HG03571 (cell line): ENCODE measurements around the gene CCDC180.
A peak's percentile ranks its signal among the peaks of the same experiment; 100 is the strongest.
"Not testable (repeated sequence)": the region's sequence is repeated elsewhere in the genome, so short reads cannot be mapped to it uniquely, and the experiment has no call there.

Experiments used
- ATAC-seq: cut with Tn5 transposase; IDR thresholded peaks from one replicate; pipeline ENCODE4 v1.9.1; 2021; ENCODE audit not compliant: unreplicated experiment

The CCDC180 gene

DNA sequence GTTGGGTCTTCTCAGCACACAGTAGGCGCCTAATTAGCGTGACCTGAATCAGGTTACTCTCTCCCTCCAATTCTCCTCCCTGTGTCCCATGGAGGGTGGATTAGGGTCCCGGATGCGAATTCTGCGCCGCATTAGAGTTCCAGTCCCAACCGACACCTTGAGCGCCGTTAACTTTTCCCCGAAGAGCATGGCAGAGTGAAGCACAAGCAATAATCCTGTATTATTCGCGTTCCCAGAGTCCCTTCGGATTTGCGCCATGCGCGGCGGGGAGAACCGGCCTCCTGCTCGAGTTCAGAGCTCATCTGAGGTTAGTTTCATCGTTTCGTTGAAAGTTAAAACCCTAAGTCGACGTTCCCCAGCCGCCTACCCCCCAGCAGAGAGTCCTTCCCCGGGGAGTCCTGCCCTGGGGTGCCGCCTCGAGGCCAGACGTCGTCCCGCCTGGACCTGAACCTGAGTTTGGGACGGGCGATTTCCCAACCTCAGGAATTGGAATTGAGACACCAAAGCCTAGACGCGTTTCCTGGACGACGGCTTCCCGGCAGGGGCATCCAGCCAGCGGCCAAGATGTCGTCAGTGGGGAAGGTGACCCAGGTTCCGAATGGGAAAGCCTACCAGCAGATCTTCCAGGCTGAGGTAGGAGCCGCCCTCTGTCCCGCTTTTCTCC is at the start of gene CCDC180:
Gene CCDC180, plus strand, starts transcription at position 160 of the 664 bp plus-strand sequence. Its CDS starts 405 bp downstream, at position 565.
- no peak for ATAC-seq

DNA sequence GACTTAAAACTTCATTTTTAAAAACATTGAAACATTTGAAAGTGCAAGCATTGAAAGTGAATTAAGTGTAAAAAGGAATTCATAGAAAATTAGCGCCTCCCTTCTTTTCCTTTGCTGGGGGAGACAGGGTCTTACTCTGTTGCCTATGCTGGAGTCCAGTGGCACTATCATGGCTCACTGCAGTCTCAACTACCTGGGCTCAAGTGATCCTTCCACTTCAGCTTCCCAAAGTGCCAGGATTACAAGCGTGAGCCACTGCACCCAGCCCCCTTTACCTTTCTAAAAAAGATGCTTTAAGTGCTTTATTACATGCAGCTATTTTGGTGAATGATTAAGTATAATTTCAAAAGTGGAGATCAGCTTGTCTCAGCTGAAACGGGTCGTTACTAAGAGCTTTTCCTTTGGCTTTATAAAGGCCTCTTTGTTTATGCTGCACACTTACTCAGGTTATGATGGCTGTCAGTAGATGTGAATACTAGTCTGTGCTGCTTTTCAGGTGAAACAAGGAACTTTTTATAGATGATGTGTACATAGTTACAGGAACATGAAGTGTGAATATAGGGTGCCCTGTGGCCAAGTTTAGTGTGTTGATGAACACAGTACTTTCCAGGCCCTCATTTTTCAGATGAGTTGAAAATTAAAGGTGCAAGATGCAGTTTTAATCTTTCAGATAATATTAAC is 47.5 kb upstream of the CCDC180 start:
- not testable (repeated sequence) for ATAC-seq

DNA sequence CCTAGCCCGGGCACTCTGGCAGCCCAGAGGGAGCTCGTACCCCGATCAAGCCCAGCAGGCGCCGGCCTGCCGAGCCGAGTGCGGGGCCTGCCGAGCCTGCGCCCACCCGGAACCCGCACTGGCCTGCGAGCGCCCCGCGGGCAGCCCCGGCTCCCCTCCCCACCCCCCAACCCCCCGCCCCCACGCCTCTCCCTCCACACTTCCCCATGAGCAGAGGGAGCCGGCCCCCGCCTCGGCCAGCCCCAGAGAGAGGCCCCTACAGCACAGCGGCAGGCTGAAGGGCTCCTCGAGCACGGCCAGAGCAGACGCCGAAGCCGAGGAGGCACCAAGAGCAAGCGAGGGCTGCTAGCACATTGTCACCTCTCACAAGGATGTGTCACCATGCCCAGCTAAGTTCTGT is 36.2 kb upstream of the CCDC180 start:
- no peak for ATAC-seq

DNA sequence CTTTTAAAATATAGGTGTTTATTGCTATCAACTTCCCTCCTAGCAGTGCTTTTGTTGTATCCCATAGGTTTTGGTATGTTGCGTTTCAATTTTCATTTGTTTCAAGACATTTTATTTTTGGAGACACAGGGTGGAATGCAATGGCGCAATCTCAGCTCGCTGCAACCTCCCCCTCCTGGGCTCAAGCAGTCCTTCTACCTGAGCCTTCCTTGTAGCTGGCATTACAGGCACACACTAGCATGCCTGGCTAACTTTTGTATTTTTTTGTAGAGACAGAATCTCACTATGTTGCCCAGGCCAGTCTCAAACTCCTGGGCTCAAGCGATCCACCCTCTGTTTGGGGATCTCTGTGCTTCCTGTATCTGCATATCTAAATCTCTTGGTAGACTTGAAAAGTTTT is 35.4 kb upstream of the CCDC180 start:
- ATAC-seq: no peak

DNA sequence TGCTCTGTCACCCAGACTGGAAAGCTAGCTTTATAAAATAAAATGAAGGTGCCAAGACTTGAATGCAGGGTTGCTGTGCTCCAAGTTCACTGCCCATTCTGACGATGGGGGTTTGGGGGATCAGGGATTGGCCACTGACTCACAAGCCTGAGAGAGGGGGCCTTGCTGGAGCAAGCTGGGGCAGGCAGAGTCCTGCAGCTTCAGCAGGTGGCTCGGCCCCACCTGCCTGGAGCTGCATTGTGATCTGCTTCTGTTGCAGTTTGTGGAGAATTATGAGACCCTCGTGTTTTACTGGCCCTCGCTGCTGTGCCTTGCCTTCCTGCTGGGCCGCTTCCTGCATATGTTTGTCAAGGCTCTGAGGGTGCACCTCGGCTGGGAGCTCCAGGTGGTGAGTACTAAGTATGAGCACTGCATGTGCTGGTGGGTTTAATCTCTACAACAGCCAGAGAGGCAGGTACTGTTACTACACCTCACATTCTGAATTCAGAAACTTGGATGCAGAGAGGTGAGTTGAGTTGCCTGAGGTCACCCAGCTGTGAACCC is 31.1 kb upstream of the CCDC180 start:
- ATAC-seq: no peak

DNA sequence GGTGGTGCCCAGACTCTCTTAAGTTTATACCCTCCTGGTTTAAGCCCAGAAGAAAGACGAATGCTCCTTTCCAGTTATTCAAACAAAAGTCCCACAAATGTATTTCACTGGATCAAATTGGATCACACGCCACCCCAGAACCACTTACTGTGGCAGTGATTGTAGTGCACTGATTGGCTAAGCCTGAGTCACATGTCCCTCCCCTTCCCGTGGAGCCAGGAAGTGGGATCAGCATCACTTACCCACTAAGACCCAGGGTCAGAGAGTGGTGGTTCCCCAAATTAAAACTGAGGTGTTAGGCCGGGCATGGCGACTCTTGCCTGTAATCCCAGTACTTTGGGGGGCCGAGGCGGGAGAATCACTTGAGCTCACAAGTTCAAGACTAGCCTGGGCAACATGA is 29.5 kb upstream of the CCDC180 start:
- ATAC-seq: no peak

DNA sequence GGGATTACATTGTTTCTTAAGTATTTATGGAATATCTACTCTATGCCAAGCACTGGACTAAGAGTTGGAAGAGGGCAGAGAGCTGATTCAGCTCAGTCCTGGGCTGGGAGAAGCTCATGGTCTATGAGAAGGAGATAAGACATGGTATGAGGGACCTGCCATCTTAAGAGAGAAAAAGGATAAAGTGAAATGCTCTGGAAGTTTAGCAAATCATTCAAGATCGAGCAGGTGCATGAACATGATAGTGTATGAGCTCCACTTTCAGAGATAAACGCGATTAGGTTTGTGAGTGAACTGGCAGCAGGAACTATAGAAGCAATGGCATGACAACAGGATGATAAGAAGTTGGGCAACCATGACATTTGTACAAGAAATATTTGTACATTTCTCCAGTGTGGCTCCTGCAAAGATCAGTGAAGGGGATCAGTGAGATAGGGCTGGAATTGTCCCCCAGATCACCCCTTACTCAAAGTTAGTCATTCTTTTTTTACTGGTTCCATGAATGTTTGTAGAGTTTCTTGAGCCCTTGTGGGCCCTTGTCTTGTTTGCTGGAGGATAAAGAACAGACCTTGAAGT is 26.6 kb upstream of the CCDC180 start:
- no peak for ATAC-seq

DNA sequence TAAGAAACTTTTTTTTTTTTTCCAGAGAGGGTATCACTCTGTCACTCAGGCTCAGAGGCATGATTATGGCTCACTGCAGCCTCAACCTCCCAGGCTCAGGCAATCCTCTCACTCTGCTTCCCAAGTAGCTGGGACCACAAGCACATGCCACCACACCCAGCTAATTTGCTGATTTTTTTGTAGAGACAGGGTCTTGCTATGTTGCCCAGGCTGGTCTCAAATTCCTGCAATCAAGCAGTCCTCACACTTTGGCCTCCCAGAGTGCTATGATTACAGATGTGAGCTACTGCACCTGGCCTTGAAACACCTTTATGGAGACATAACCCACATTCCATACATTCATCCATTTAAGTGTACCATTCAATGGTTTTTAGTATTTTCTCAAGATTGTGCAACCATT is 23.7 kb upstream of the CCDC180 start:
- ATAC-seq: no peak

DNA sequence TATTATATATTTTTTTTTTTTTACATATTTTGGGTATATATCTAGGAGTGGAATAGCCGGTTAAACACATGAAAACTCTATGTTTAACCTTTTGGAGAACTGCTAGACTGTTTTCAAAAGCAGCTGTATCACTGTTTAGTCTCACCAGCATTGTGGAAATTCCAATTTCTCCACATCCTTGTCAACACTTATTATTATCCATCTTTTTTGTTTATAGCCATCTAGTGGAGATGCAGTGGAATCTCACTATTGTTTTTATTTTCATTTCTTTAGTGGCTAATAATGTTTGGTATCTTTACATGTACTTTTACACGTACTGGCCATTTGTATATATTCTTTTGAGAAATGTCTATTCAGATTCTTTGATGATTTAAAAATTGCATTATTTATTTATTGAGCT is 22.7 kb upstream of the CCDC180 start:
- no peak for ATAC-seq

DNA sequence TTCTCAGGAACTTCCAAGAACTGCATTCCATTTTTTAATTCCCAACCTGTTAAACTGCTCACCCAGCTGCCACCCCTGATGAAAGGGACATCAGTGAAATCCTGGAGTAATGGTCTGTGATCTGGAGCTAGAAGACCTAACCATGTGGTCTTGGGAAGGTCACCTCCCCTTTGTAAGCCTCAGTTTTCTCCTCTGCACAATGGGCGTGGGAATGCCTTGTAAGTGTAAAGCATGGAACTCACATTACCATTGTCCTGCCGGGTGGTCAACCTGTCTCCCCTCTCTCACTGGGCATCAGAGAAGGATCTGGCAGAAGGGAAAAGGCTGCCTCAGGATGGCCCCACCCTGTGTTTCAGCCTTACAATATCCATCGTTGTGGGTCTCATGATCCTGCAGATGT is 15.3 kb upstream of the CCDC180 start:
- ATAC-seq: no peak

DNA sequence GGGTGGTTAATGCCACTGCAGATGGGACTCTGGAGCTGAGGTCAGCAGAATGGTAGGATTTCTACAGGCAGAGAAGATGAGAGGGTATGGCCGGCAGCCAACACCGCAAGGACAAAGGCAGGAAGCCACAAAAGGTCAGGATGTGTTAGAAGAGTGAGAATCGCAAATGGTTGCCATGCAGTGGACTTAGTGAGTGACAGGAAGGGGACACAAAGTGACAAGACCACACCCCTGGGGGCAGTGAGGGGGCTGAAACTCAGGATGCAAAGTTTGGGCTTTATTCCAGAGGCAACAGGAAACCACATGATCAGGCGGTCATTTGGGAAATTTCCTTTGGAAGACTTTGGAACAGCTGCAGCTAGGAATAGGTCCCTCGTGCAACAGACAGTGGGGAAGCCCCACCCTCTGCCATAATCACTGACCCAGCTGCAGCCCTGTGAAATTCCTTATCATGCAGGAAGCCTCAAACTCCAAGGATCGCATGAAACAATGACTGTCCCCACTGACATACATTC is 14.2 kb upstream of the CCDC180 start:
- ATAC-seq: no peak

DNA sequence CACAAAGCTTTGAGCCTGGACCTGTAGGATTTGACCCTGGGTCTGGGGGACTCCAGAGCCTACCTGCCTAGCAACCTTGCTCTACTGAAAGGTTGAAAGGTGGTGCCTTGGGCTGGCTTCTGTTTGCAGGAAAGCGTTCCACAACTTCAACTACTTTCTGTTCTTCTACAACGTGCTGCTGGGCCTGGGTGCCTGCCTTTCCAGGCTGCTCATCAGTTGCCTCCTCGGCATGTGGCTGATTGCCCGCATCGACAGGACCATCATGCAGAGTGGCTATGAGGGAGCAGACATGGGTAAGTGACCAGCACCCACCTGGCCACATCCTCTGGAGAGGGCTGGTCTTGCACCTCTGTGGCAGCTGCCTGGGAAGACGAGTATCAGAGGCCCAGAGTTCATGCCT is 13.6 kb upstream of the CCDC180 start:
- ATAC-seq: no peak

DNA sequence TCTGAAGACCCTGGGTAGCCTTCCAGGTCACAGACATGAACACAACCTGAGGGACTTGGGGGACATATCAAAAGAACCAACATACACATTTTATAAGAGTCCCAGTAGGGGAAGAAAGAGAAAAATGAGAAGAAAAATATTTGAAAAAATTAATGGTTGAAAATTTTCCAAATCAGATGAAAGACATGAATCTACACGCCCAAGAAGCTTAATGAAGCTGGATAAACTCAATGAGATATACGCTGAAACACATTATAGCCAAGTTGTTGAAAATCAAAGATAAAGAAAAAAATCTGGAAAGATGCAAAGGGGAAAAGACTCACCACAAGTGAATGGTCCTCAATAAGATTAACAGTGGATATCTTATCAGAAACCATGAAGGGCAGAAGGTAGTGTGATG is 9.6 kb upstream of the CCDC180 start:
- no peak for ATAC-seq

DNA sequence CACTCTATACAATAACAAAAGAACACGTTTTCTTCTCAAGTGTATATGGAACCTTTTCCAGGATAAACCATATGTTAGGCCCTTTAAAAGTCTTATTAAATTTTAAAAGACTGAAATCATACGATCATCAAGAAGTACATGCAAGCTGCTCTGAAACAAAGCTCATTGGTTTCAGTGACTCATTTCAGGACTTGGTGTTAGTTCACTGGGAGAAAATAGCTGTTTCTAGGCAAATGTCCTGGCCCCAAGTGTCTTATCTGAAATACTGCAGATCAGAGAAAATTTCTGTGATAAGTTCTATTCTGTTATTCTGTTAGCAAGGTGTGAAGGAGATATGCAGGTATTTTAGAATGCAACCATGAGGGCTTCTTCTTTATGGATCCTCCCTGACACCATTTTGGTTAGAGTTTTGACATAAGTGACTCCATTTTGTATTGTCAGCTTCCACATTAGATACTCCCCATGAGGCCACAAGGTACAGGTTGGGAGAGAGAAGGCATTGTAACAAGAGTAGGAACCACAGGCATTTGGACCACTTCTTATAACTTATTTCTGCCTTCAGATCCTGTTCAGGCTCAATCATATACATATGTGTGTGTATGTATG is 7.5 kb upstream of the CCDC180 start:
- ATAC-seq: peak; percentile 66

DNA sequence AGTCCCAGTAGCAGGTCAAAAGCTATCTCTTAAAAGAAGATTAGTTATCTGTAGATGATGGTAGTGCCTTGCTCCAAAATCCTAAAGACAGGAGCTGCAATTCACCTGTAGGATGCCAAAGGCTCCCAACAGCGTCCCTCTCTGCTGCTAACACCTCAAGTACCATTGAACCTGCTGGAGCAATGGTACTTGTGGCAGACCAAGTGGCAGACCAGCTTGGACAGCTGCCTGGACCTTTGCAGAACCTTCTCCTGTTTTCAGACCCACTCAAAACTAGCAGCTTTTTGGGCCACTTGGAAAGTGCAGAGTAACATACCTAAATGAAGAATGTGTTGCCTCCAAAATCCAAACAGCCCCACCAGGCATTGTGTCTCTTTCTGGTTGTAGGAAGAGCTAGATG is 6.9 kb upstream of the CCDC180 start:
- ATAC-seq: no peak

DNA sequence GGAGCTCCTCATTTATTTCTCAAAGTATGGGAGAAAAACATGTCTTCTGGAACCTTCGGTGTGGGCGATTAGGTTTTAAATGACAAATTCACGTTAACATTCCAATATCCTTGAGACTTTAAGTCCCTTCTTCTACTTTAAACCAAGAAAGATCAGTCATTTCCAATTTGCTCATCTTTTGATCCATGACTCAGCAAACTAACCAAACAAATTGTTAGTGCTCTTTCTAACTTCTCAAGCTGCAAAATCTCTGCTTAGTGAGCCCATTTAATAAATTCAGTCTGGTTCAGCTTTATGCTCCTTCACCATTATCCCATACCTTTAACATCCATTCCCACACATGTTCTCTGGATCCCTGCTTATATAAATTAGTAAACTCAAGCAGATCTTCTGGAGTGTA is 5.5 kb upstream of the CCDC180 start:
- no peak for ATAC-seq

DNA sequence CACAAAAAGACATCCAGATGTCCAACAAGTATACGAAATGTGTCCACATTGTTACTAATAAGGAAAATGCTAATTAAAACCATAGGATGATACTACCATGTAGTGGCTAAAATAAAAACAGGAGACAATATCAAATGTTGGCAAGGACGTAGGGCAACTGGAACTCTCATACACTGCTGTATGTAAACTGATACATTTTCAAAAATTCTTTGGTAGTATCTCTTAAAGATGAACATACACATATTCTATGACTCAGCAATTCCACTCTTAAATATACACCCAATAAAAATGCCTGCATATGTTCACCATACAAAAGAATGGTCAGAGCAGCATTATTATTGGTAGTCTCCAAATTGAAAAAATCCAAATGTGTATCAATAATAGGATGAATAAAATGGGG is 2.9 kb upstream of the CCDC180 start:
- ATAC-seq: no peak

DNA sequence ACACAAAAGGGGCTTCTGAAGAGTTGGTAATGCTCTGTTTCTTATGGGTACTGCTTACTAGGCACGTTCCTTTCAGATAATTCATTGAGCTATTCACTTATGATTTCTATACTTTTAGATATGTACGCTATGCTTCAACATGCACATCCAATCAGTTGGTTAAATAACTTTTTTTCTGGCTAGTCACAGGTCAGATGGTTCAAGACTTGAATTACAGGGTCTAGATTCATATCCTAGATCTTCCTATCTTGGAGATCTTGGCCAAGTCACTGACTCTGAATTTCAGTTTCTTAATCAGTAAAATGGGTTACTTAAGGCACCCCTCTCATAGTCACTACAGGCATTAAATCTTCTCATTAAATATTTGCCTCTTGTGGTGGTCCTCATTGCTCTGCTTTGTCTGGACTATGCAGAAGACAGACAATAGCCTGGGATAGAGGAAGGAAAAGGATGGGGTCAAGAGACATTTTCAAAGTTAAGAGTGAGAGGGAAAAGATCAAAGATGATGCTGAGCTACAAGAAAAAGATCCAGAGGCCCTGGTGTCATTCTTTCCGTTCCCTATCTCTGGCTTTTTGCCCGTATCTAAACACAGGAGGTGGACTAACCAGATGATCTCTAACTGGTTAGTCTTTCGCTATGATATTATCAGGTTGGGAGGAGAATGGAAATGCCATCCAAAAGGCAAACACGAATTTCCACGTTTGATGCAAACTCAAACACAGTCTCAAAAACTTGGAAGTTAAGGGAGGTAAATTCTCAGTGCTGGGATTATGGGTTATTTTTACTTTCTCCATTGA is 1.8 kb upstream of the CCDC180 start:
- ATAC-seq: no peak

DNA sequence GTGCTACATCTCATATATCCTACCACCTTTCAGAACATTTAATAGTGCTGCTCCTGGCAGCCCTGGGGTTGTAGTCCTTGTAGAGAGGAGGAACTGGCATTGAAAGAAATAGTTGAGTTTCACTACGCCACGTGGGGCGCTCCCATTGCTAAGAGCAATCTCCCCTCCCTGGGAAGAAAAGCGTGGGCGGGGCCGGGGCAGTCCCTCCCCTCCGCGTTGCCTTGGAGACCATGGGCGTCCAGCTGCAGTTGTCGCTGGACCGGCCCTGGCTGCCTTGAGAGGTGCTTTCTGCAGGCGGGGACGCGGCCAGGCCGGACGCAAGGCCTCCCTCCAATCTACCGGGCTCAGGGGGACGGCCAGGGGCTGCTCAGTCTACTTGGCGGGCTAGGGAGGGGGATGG is 368 bp upstream of the CCDC180 start:
- ATAC-seq: no peak

DNA sequence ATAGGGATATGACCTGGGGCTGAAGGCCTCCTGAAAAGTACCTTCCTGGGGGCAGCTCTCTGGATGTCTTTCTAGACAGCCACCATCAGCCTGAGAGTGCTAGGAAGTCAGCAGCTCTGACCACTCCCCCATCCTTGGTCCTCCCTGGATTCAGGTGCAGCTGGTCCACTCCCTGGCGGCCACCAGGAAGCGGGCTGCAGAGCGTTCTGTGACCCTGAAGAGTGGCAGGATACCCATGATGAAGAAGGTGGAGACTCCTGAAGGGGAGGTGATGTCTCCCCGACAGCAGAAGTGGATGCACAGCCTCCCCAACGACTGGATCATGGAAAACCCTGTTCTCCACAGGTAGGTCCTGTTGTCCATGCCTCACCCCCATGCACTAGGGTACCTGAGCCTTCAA is 1.8 kb downstream of the CCDC180 start:
- no peak for ATAC-seq

DNA sequence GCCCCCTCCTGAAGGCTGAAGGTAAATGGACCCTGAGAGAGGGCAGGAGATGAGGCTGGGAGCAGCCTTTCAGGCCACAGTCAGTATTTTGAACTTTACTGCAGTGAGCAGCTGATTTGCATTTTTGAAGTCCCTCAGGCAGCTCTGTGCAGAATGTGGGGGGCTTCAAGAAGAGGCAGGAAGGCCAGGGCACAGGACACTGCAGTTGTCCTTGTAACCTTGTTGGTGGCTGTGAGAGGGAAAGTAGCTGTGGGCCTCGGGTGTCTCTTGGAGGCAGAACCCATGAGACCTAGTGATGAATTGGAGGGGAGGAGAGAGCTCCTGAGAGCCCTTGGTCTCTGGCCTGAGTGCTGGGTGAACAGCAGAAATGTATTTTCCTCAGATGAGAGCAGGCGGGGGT is 2.6 kb downstream of the CCDC180 start:
- no peak for ATAC-seq
